ENCODE data around the gene SNX32. TPM values are rescaled to one million over a fixed set of nuclear protein-coding genes. Genes with fewer than 3 reads are reported as not detected.

Gene SNX32
- 0.14 and 0.79 TPM in 2 replicates for total RNA-seq

DNA sequence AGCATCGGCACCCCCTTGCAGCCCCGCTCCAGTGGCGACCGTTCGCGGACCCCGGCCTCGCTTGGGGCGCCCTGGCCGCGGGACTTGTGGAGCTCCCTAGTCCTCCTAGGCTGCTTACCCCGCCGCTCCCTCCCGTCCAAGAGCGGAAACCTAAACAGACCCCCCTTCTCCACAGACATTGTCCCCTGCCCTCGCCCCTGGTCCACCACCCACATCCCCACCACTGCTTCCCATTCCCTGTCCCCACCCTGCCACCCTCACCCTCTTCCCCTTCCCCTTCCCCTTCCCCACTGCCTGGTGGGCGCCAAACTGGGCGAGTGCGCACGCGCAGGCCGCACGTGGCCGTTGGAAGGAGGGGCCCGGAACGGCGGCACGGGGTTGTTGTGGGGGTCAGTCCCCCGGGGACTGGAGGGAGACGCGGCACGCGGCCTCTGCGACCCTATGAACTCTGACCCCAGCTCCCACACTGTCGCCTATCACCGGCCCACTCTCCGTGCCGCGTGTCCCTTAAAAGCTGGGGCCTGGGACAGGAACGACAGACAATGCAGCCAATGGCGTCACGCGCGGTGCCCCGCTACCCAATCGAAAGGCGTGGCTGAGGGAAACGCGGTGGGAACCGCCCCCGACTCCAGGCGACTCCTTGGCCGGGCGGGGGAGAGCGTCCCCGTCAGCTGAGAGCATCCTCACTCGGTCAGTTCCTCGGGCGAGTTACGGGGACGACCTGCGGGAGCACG is at the start of gene SNX32:
Gene SNX32 (plus strand): TSS at position 667 of the 734 bp plus-strand sequence. CDS start 103 bp downstream, outside the sequence.
- DNase-seq (ENCODE audit: low read depth, low spot score) = peak; percentile 75

DNA sequence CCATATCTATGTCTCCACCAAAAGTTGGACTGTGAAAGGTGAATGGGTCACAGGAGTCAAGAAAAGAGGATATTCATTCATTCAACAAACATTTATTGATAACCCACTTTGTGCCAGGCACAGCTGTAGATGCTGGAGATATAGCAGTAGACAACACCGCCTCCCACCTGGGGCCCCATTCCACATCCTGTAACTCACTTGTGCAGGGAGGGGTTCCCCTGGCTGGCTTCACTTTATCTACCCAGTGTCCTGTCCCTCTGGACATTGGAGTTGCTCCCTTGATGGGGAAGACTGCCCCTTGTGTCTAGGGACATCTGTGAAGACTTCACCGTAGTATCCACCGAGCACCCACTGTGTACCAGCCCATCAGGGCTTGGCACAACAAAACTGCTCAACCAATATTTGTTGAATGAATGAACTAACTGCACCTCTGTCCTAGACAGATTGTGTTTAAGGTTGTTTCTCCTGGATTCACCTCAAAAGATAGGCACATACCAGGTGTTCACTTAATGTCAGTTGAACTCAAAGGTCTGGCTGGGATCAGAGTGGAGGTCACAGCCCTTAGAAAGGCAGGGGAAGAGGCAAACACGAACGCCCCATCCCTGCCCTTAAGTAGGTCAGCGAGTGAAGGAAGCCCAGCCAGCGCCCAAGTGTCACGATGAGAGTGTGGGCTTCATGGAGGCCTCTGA is 48.3 kb upstream of the SNX32 start:
- DNase-seq (ENCODE audit: low read depth, low spot score) = no peak

DNA sequence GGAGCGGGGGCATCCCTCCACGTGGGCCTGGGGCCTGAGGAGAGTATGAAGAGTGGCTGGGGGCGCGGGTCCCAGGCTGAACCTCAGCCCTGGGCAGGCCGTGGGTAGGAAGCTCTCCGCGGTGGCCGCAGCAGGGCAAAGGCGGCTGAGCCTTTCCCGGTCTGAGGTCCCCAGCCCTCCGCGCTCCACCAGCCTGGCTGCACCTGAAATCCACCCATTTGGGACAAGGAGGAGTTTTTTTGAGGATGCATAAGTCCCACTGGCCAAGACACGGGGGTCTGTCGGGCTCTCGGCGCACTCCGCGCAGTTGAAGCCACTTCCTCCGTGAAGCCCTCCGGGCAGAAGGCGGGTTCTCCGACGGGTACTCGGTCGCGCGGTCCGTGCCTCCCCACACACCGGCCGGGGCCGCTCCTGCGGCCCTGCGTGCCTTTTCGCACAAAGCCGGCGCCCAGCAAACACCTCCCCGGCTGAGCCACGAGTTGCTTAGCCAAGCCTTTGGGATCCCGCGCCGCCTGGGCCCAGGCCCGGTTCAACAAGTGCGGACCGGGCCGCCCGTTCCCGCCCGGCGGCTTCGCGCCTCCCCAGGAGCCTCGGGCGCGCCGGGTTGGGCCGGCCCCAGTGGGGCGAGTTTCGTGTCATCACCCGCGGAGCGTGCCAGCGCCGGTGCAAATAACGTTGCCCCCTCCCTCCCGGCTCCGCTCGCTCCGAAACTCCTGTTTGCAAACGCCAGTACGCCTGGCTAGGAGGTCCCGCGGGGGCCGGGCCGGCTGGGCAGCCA is 47.6 kb upstream of the SNX32 start:
- DNase-seq (ENCODE audit: low read depth, low spot score) = no peak

DNA sequence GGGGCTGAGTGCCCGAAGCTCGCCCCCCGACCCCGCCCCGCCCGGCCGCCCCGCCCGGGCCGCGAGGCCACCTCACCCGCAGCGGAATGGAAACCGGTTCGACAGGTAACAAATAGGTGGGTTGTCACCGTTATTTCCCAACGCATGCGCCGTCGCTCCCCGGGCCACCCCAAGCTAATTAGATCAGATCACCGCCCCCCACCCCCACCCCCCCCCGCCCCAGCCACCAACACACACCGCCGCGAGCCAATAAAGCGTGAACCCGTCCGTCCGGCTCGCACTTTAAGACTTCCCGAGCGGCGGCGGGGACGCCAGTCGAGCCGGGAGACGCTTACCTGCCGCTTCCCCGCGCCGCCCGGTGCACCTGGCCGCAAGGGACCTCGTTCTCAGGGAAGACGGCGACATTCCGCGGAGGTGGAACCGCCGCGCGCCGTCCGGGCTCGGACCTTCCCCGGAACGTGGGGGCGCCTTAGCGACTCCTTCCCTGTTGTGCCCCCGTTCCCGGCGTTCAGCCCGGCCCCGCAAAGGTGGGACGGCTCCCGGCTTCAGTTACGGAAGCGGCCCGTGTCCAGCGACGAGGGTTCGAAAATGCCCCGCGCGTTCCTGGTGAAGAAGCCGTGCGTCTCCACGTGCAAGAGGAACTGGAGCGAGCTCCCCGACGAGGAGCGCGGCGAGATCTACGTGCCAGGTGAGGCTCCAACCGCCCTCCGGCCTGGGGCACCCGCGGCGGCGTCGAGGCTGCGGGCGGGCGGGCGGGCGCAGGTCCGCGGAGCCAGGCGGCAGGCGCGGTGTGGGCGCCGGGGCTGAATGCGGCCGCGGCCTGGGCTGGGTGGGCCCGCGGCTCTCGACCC is 46.8 kb upstream of the SNX32 start, which contains the start of gene OVOL1:
Gene OVOL1 (plus strand): TSS at position 278 of the 851 bp plus-strand sequence. CDS start 311 bp downstream, at position 589.
- DNase-seq (ENCODE audit: low read depth, low spot score) = no peak

DNA sequence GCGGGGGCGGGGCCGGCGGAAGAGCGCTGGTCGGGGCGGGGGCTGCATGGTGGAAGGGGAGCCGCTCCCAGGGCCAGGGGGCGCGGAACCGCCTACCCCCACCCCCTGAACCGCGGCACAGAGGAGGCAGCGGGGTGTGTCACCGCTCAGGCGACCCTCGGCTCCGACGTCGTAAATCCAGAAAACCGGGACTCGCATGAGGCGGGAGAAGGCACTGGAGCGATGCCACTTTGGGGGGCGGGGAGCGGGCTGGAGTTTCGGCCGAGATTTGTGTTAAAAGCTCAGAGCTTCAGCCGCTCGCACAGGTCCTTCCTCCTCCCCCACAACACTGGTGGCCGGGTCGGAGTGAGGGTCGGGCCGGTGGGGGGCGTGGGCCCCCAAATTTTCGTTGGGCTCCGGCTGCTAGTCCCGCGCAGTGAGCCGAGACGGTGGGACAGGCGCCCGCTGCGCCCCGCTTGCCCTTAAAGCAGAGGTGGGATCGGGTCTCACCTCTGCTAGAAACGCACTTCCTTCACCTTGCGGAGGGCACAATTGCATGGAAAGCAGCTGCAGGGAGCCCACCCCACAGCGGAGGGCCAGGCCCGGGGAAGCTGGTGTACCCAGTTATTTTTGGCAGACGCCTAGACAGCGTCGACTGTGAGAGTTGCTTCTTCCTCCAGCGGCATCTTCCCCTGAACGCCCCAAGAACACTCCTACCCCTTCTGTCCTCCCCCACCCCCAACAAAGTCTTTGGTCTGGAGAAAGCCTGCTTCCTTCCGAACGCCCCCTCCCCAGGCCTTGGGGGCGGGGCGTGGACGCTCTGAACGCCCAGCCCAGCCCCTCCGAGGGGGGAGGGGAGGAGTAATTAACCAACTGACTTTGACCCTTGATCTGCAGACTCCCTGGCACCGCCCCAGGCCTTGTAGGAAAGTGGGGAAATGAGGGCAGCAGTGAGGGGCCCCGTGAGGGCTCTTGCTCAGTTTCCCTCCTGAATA is 45.8 kb upstream of the SNX32 start:
- DNase-seq (ENCODE audit: low read depth, low spot score) = no peak

DNA sequence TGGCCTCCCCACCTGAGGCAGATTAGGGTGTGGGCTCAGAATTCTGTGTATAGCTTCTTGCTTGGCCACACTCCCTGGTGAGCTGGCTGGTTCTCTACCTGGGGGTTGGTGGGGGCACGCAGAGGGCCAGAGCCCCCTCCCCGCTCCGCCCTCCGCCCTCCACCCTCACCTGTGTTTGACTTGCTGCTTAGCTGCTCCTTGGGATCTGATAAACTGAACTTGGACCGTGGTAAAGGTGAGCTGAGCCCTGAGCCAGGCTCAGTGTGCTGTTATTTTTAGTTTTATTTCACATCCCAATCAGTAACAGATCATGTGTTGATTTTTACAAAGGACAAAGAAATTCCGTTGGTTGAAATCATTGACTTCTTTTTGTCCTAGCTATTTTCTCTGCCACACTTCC is 44.9 kb upstream of the SNX32 start:
- no peak for DNase-seq (ENCODE audit: low read depth, low spot score)

DNA sequence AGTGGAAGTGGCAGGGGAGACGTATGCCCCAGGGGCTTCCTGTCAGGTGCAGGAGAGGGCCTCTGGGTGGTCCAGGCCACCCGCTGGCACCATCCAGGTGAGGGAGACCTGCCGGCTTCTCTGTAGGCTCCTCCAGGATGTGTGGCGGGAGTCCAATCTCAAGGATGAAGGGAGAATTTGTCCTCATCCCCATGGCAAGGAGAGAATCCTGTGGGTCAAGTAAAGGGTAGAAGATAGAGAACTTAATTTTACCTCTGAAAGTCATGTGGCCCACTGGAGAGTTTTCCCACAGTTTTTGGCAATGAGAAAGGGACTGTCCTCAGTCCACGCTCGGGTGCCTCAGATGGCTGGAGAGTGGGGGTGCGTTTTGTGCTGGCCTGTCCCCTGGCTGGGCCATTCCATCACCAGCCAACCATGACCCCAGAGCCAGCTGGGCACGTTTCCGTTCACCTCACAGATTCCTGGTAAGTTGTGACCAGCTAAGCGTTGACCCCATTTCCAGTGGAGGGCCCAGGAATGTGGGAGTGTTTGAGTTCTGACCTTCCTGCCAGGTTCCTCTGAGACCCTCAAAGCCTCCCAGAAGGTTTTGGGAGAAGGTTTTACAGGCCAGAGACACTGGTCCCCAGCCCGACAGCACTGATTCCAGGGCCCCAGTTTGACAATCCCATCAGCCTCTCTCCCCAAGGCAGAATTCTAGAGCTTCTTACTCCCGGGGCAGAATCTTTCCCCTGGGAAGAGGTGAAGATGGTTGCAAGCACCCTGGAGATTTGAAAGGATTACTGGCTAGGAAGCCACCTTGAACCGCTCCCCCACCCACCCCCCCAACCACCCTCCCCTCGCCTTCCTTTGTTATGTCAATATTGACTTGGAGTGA is 44.3 kb upstream of the SNX32 start:
- no peak for DNase-seq (ENCODE audit: low read depth, low spot score)

DNA sequence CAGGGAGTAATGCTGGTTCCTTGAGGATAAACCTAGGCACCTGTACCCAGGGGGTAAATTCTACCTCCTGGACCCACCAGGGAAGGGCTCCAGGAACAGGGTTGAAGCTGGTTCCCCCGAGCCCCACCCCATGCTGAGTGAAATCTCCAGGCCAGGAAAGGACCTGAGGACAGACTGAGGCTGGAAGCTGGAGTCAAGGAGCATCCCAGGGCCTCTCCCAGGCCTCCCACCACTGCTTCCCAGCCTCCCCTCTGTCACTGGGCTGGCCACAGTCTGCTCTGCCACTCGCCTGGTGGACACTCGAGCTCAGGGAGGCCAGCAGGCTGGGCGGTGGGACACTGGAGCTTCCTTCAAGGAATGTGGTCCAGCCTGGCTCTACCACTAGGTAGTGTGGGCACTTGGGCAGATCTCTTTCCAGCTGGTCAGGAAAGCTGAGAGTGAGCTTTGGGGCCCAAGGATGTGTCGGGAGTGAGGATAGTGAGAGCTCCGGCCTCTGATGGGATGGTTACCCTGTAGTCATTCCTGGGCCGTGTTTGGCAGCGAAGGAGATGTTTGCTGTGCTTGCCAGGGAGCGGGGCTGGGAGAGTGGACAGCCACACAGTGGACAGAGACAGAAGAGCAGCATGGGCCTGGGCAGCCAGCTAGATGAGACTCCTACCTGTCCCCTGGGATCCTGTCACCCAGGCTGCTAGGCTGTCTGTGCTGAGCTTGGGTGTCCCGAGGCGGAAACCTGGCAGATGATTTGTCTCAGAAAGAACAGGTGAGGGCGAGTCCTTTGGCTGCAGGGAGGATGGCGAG is 43.5 kb upstream of the SNX32 start:
- no peak for DNase-seq (ENCODE audit: low read depth, low spot score)

DNA sequence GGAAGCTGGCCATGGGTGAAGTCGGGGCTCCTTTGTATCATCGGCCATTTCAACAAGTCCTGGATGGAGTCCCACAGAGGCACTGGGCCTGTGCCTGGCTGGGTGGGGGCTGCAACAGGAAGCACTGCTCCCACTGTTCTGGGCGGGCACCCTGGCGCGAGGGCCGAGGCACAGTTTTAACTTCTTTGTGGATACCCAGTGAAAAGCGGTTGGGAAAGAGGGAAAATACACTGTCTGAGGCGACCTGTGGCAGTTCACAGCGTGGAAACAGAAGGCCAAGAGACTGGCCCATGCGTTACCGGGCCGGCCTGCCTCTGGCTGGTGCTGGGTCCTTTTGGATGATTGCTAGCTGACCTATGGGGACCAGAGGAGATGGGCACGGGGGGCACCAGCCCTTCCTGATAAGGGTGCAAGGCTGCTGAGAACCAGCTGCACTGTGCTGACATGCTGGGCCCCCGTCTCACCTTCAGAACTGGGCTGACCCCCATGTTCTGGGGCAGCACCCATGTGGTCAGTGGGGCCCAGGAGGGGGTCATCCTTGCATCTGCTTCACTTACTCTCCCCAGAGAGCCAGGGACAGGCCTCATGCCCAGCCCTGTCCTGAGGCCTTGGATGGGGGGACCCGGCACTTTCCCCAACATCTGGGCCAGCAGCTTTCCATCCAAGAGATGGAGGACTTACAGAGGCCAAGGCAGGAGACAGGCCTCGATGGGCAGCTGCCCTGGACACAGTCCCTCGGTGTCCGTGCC is 42.7 kb upstream of the SNX32 start:
- no peak for DNase-seq (ENCODE audit: low read depth, low spot score)

DNA sequence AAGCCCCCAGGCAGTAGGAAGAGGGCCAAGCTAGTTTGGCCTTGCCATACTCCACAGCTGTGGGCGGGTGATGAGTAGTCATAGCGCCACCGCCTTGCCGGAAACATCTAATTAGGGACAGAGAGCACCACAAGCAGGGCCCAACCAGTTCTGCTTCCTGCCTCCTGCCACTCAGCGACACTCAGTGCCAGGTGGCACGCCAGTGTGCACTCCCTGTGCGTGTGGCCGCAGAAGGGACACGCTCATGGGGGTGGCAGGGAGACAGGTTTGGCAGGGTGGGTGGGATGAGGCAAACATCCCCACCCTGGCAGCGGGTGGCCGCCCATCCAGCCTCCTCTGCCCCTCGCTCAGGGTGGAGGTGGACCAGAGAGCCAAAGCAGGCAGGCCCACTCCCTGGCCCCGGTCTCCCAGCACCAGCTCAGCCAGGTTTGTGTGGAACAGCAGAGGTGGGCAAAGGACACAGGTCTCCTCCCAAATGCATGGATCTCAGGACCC is 42.0 kb upstream of the SNX32 start:
- DNase-seq (ENCODE audit: low read depth, low spot score) = no peak

DNA sequence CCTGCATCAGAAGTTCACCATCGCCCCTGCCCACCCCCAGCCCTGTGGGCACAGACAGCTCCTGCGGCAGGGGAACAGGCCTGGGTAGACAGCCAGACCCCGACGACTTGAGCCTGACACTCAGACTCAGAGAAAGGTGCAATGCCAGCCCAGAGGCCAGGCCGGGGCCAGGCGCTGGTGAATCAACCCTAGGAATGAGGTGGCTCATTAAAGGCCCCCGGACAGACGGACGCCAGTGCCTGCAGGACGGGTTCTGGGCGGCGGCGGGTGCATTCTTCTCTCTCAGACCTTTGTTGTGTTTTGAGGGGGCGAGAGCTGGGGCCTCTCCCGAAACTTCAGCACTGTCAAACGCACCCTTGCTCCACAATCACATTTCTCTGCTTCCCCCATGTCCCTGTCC is 41.3 kb upstream of the SNX32 start:
- no peak for DNase-seq (ENCODE audit: low read depth, low spot score)

DNA sequence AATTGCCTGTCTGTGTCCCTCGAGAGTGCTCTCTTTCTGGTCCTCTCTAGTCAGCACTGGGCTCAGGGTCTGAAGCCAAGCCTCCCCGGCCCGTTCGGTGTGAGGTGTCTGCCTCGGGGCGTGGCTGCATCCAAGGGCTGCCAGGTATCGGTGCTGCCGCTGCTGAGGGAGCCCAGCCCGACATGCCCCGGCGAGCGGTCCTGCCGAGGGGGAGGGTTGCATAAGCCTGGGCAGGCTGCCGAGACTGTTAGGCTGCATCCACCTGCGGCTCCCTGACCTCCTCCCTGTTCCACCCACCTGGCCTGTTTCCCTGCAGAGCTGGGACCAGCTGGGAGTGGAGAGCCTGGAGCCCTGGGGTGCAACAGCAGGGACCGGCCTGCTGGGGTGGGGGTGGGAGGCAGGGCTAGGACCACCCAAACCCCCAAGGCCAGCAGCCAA is 40.6 kb upstream of the SNX32 start:
- DNase-seq (ENCODE audit: low read depth, low spot score) = no peak

DNA sequence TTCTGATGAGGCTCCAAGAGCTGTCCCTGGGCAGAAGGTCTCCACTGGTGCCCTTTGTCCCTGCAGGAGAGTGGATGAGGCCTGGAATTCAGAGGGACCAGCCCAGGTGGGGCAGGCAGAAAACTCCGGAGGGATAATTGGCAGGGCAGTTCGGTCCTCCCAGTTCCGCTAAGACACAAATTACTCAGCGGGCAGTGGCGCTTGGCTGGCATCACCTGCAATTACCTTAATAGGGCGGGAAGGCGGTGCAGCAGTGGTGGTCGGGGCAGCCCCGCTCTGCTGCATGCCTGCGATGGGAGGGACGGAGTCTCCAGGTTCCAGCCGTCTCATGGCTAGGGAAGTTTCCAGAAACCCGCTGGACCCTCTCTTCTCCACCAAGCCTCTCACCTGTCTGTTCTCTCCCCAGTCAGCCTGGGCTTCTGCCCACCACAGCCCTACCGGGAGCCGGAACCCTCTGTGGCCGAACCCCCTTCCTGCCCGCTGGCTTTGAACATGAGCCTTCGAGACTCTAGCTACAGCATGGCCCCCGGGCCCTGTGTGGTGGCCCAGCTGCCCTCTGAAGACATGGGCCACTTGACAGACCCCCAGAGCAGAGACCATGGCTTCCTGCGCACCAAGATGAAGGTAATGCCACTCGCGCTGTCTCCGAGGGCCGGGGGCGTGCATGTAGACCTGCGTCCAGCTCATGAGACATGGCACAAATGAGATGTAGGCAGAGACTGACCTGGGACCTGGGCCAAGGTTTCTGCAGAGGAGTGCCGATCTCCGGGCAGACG is 40.0 kb upstream of the SNX32 start:
- DNase-seq (ENCODE audit: low read depth, low spot score) = no peak

DNA sequence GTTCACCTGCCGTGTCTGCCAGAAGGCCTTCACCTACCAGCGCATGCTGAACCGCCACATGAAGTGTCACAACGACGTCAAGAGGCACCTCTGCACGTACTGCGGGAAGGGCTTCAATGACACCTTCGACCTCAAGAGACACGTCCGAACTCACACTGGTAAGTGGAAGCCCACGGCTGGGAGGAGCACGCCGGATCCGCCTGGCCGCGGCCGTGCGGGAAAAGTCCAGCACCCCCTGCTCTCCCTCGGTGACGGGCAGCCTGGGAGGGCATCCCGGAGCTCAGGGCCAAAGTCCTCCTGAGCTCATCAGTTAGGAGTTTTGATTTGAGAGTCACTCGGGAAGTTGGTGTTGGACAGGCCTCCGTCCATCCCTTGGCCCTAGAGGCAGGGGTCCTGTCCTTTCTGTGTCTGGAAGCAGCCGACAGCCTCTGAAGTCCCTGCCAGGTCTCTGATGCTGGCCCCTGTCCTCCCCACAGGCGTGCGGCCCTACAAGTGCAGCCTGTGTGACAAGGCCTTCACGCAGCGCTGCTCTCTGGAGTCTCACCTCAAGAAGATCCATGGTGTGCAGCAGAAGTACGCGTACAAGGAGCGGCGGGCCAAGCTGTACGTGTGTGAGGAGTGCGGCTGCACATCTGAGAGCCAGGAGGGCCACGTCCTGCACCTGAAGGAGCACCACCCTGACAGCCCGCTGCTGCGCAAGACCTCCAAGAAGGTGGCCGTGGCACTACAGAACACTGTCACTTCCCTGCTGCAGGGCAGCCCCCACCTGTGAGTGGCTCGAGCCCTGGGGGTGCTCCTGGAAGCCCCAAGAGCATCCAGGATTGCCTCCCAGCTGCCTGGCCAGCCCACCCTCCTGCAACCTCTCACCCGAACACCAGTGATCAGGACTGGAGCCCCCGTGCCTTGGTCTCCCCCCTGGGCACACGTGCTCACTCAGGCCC is 38.9 kb upstream of the SNX32 start:
- DNase-seq (ENCODE audit: low read depth, low spot score) = no peak
